GM21447 (cell line): ENCODE data around the gene PDCD1.

Experiments used
- ATAC-seq: cut with Tn5 transposase; IDR thresholded peaks from one replicate; pipeline ENCODE4 v1.9.1; 2021; ENCODE audit not compliant: unreplicated experiment

The PDCD1 gene

GRCh38 chr2:241865957-241866789 is 7.5 kb upstream of the PDCD1 start:
- no peak for ATAC-seq

GRCh38 chr2:241865416-241865956 is 6.8 kb upstream of the PDCD1 start:
- ATAC-seq: no peak

- no peak for ATAC-seq
These were observed 6.1 kb upstream of the PDCD1 start for GRCh38 chr2:241864850-241865213.

- no peak for ATAC-seq
These were observed 5.6 kb upstream of the PDCD1 start for GRCh38 chr2:241864168-241864849.

- ATAC-seq: no peak
These were observed 4.9 kb upstream of the PDCD1 start for GRCh38 chr2:241863536-241863954.

- no peak for ATAC-seq
These were observed 4.3 kb upstream of the PDCD1 start for GRCh38 chr2:241862775-241863535.

- ATAC-seq: no peak
These were observed 3.4 kb upstream of the PDCD1 start for GRCh38 chr2:241862093-241862492.

GRCh38 chr2:241861264-241861663 is 2.6 kb upstream of the PDCD1 start:
- no peak for ATAC-seq

GRCh38 chr2:241860184-241861078 is 1.7 kb upstream of the PDCD1 start:
- peak; percentile 22 for ATAC-seq

GRCh38 chr2:241859436-241860183 is 916 bp upstream of the PDCD1 start:
- ATAC-seq: peak; percentile 48

GRCh38 chr2:241859017-241859435 is 332 bp upstream of the PDCD1 start:
- ATAC-seq: peak; percentile 2

- ATAC-seq: no peak
These were observed 1.0 kb downstream of the PDCD1 start for GRCh38 chr2:241857572-241858121.

- ATAC-seq: no peak
These were observed 1.6 kb downstream of the PDCD1 start for GRCh38 chr2:241857041-241857541.

- ATAC-seq: no peak
These were observed 2.7 kb downstream of the PDCD1 start for GRCh38 chr2:241855888-241856422.

- ATAC-seq: no peak
These were observed 3.3 kb downstream of the PDCD1 start for GRCh38 chr2:241855245-241855887.

GRCh38 chr2:241854342-241855244 is 4.1 kb downstream of the PDCD1 start:
- no peak for ATAC-seq

GRCh38 chr2:241853651-241854341 is 4.9 kb downstream of the PDCD1 start:
- no peak for ATAC-seq
